ENCODE data around the gene EIF1. TPM values are rescaled to one million over a fixed set of nuclear protein-coding genes. Genes with fewer than 3 reads are reported as not detected.
"Not testable (repeated sequence)": the region's sequence is repeated elsewhere in the genome, so short reads cannot be mapped to it uniquely, and the experiment has no call there.

Gene EIF1
- total and polyA plus RNA-seq, 10 donors: 313 to 897 (median 613) TPM

GRCh38 chr17:41684035-41684434 is 4.7 kb upstream of the EIF1 start:
- WGBS, 5 donors: 78 to 90% (median 82%) methylated on average over 4 of the region's 4 CpGs

GRCh38 chr17:41685753-41686152 is 2.9 kb upstream of the EIF1 start:
- 96% methylated on average over 13 of the region's 13 CpGs for WGBS, 5 donors
- H3K4me3 ChIP-seq; intact Hi-C loops (cut with DNase I; ENCODE audit: low total_unique reads); H3K9me3 ChIP-seq; H3K27me3 ChIP-seq (replicated peaks in 1 of 7); DNase-seq: not testable (repeated sequence)
- H3K36me3 ChIP-seq: peaks cover 3 to 15% (median 14%) of the 10 kb centered on the region in 6 donors
- H3K27ac ChIP-seq: peak overlapping the region in 1 of 8 donors; percentile 100
- H3K4me1 ChIP-seq: peaks cover 13 to 34% (median 26%) of the 10 kb centered on the region in 6 donors

More at GRCh38 chr17:41684035-41684434, 4.7 kb upstream of the EIF1 start:
- H3K27ac ChIP-seq: no peak overlapping the region
- no peak overlapping the region for H3K4me3 ChIP-seq
- no peak for DNase-seq
- peaks cover 8 to 38% (median 24%) of the 10 kb centered on the region in 6 donors for H3K4me1 ChIP-seq
- intact Hi-C loops (cut with DNase I; ENCODE audit: low total_unique reads): no loop called here
- H3K9me3 ChIP-seq: no peaks in the 10 kb centered on the region
- no peak for TF ChIP-seq POLR2AphosphoS5 (IDR thresholded peaks at IDR 0.05)
- TF ChIP-seq POLR2A (IDR thresholded peaks at IDR 0.05): no peak
- TF ChIP-seq, protein P1, sequence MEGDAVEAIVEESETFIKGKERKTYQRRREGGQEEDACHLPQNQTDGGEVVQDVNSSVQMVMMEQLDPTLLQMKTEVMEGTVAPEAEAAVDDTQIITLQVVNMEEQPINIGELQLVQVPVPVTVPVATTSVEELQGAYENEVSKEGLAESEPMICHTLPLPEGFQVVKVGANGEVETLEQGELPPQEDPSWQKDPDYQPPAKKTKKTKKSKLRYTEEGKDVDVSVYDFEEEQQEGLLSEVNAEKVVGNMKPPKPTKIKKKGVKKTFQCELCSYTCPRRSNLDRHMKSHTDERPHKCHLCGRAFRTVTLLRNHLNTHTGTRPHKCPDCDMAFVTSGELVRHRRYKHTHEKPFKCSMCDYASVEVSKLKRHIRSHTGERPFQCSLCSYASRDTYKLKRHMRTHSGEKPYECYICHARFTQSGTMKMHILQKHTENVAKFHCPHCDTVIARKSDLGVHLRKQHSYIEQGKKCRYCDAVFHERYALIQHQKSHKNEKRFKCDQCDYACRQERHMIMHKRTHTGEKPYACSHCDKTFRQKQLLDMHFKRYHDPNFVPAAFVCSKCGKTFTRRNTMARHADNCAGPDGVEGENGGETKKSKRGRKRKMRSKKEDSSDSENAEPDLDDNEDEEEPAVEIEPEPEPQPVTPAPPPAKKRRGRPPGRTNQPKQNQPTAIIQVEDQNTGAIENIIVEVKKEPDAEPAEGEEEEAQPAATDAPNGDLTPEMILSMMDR (IDR thresholded peaks at IDR 0.05 in 8 of 11, conservative IDR thresholded peaks at IDR 0.05 in 3 of 11): no peak
- H3K27me3 ChIP-seq (replicated peaks in 1 of 7): no peaks in the 10 kb centered on the region
- no peaks in the 10 kb centered on the region for H3K36me3 ChIP-seq

DNA sequence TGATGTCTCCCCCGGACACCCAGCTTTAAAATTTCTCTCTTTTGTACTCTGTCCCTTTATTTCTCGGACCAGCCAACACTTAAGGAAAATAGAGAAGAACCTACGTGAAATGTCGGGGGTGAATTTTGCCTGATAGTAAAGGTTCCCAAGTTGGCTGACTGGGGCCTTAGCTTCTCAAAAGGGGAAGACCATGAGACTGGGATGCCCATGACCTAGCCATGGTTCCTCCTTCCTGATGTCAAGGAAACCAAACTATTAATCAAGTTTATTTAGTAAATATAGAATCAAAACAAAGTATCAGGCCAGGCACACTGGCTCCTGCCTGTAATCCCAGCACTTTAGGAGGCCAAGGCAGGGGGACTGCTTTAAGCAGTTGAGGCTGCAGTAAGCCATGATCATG is 2.4 kb upstream of the EIF1 start:
- Histone ChIP-seq H3K4me3 (no peak overlapping the region), H3K4me1 (peaks cover 19 to 38% (median 31%) of the 10 kb centered on the region in 6 donors), H3K27me3 (replicated peaks in 1 of 7) (no peaks in the 10 kb centered on the region), H3K9me3 (no peaks in the 10 kb centered on the region), H3K27ac (peak overlapping the region in 5 of 8 donors; percentile 100), H3K36me3 (peaks cover 3 to 20% (median 20%) of the 10 kb centered on the region in 6 donors)
- DNase-seq: no peak
- TF ChIP-seq, protein P1 (IDR thresholded peaks at IDR 0.05 in 8 of 11, conservative IDR thresholded peaks at IDR 0.05 in 3 of 11): no peak
- no peak for TF ChIP-seq POLR2AphosphoS5 (IDR thresholded peaks at IDR 0.05)
- TF ChIP-seq POLR2A (IDR thresholded peaks at IDR 0.05): no peak
- intact Hi-C loops (cut with DNase I; ENCODE audit: low total_unique reads): no loop called here
- 83 to 92% (median 85%) methylated on average over 4 of the region's 4 CpGs for WGBS, 5 donors

- peak; percentile 87 for DNase-seq
These were observed 651 bp upstream of the EIF1 start for GRCh38 chr17:41687828-41688640.

More at GRCh38 chr17:41687828-41688640, 651 bp upstream of the EIF1 start:
- Histone ChIP-seq H3K4me3 (peak overlapping the region; percentile 8 to 96 (median 86)), H3K4me1 (peaks cover 25 to 50% (median 41%) of the 10 kb centered on the region in 6 donors), H3K27me3 (replicated peaks in 1 of 7) (no peaks in the 10 kb centered on the region), H3K27ac (peak overlapping the region; percentile 99 to 100 (median 100)), H3K9me3 (no peaks in the 10 kb centered on the region), H3K36me3 (peaks cover 6 to 38% (median 37%) of the 10 kb centered on the region in 6 donors)
- WGBS, 5 donors: 5 to 7% (median 6%) methylated on average over 23 of the region's 23 CpGs
- no peak for TF ChIP-seq POLR2AphosphoS5 (IDR thresholded peaks at IDR 0.05)
- TF ChIP-seq, protein P1 (IDR thresholded peaks at IDR 0.05 in 8 of 11, conservative IDR thresholded peaks at IDR 0.05 in 3 of 11): peak in 6 of 11 experiments; percentile 4 to 55 (median 46)
- intact Hi-C loops (cut with DNase I; ENCODE audit: low total_unique reads): no loop called here
